ENCODE measurements around the gene IPO8.
"Not testable (repeated sequence)": the region's sequence is repeated elsewhere in the genome, so short reads cannot be mapped to it uniquely, and the experiment has no call there.

GRCh38 chr12:30609819-30610218 is 85.8 kb downstream of the IPO8 start:
- not testable (repeated sequence) for TF ChIP-seq POLR2AphosphoS5 (IDR thresholded peaks at IDR 0.05; ENCODE audit: borderline replicate concordance, low read depth, low read length); EZH2 (IDR thresholded peaks at IDR 0.05); FOXP2 (optimal IDR thresholded peaks at IDR 0.05; ENCODE audit: control extremely low read depth, extremely low read length, insufficient read depth)
